Measurements from ENCODE around the gene TUSC2. TPM values are rescaled to one million over a fixed set of nuclear protein-coding genes. Genes with fewer than 3 reads are reported as not detected.
"Not testable (repeated sequence)": the region's sequence is repeated elsewhere in the genome, so short reads cannot be mapped to it uniquely, and the experiment has no call there.

Gene TUSC2
- total RNA-seq, 2 experiments from 2014 or later = 23.1 to 24.7 TPM

DNA sequence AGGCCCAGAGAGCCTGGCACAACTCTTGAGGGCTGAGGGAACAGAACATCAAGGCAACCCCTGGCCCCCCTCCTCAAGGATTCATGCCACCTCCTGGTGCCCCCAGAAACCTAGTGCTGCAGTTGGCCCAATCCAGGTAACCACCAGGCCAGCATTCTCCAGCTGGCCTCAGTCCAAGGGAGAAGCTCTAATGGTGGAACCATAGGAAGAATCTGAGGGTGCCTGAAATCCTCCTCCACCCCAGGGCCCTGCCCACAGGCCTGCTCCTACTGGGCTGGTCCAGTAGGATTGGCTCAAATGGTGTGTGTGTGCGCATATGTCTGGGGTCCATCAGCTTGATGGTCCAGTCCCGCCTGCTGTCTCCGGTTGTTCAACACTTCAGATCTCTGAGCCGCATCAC lies 13.2 kb downstream of the TUSC2 start:
- H3K27ac Mint-ChIP-seq = peak overlapping the region; percentile 69
- no peaks in the 10 kb centered on the region for H3K9me3 Mint-ChIP-seq
- ChIA-PET CTCF (interaction anchor here (1.5 to 2.2 kb wide), 2 partner anchors 10 to 120 kb away, joined by 5 to 7 read pairs; no protein-coding TSS in a partner anchor), POLR2A (interaction anchor here (0.9 to 1.5 kb wide), 4 partner anchors 10 to 120 kb away, joined by 3 to 5 read pairs (median 3); partner anchors contain the start of genes HYAL3 and NAA80)
- Histone ChIP-seq H3K9me3 (ENCODE audit: control insufficient read depth in 1 of 2, insufficient read depth in 1 of 2, low read length in 2 of 2) (no peaks in the 10 kb centered on the region), H3K4me3 (ENCODE audit: low read length) (no peak overlapping the region), H3K4me1 (ENCODE audit: insufficient read depth, low read length) (peaks cover 42% of the 10 kb centered on the region), H3K27me3 (ENCODE audit: control insufficient read depth in 1 of 2, insufficient read depth in 2 of 2, low read length in 2 of 2) (no peaks in the 10 kb centered on the region), H3K36me3 (ENCODE audit: insufficient read depth, low read length) (no peaks in the 10 kb centered on the region), H3K27ac (ENCODE audit: low read depth in 1 of 2, low read length in 2 of 2) (no peak overlapping the region)
- ATAC-seq (ENCODE audit: poor library complexity) = no peak
- no peak overlapping the region for H3K4me3 Mint-ChIP-seq
- intact Hi-C loops (cut with DNase I, micrococcal nuclease) = no loop called here
- TF ChIP-seq, protein P1, sequence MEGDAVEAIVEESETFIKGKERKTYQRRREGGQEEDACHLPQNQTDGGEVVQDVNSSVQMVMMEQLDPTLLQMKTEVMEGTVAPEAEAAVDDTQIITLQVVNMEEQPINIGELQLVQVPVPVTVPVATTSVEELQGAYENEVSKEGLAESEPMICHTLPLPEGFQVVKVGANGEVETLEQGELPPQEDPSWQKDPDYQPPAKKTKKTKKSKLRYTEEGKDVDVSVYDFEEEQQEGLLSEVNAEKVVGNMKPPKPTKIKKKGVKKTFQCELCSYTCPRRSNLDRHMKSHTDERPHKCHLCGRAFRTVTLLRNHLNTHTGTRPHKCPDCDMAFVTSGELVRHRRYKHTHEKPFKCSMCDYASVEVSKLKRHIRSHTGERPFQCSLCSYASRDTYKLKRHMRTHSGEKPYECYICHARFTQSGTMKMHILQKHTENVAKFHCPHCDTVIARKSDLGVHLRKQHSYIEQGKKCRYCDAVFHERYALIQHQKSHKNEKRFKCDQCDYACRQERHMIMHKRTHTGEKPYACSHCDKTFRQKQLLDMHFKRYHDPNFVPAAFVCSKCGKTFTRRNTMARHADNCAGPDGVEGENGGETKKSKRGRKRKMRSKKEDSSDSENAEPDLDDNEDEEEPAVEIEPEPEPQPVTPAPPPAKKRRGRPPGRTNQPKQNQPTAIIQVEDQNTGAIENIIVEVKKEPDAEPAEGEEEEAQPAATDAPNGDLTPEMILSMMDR (IDR thresholded peaks at IDR 0.05) = no peak
- peaks cover 30% of the 10 kb centered on the region for H3K4me1 Mint-ChIP-seq (ENCODE audit: low read depth)
- no peaks in the 10 kb centered on the region for H3K27me3 Mint-ChIP-seq
- H3K36me3 Mint-ChIP-seq (ENCODE audit: low read depth) = no peaks in the 10 kb centered on the region
- DNase-seq = peak in 1 of 14 experiments; percentile 8

DNA sequence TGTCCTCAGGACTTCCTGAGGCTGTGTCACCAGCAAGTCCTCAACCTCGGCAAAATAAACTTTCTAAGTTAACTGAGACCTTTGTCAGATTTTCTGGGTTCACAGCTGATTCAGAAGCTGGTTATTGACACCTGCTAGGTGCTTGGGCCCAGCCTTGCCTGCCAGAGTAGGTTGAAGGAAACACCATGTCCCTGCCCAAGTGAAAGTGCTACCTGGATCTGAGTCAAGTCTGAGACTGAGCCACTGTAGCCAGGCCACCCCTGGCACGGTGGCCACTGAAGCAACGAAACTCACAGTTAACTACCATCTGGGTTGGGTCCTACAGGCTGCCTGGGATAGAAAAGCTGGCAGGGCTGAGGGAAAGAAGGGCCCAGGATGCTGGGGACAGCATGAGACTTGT lies 13.7 kb downstream of the TUSC2 start:
- no peaks in the 10 kb centered on the region for H3K36me3 Mint-ChIP-seq (ENCODE audit: low read depth)
- ChIA-PET CTCF (interaction anchor here (1.3 kb wide), 1 partner anchor 10 kb away, joined by 3 read pairs; no protein-coding TSS in a partner anchor), POLR2A (interaction anchor here (0.9 to 1.5 kb wide), 2 partner anchors 10 to 119 kb away, joined by 3 read pairs; no protein-coding TSS in a partner anchor)
- no peaks in the 10 kb centered on the region for H3K9me3 ChIP-seq (ENCODE audit: control insufficient read depth in 1 of 2, insufficient read depth in 1 of 2, low read length in 2 of 2)
- no peak overlapping the region for H3K27ac Mint-ChIP-seq
- H3K27ac ChIP-seq (ENCODE audit: low read depth in 1 of 2, low read length in 2 of 2) = no peak overlapping the region
- TF ChIP-seq, protein P1 (IDR thresholded peaks at IDR 0.05) = no peak
- no peak overlapping the region for H3K4me3 ChIP-seq (ENCODE audit: low read length)
- peaks cover 37% of the 10 kb centered on the region for H3K4me1 ChIP-seq (ENCODE audit: insufficient read depth, low read length)
- H3K27me3 Mint-ChIP-seq = no peaks in the 10 kb centered on the region
- H3K36me3 ChIP-seq (ENCODE audit: insufficient read depth, low read length) = no peaks in the 10 kb centered on the region
- DNase-seq = no peak
- H3K27me3 ChIP-seq (ENCODE audit: control insufficient read depth in 1 of 2, insufficient read depth in 2 of 2, low read length in 2 of 2) = no peaks in the 10 kb centered on the region
- intact Hi-C loops (cut with DNase I, micrococcal nuclease) = no loop called here
- peaks cover 25% of the 10 kb centered on the region for H3K4me1 Mint-ChIP-seq (ENCODE audit: low read depth)
- no peaks in the 10 kb centered on the region for H3K9me3 Mint-ChIP-seq
- no peak for ATAC-seq (ENCODE audit: poor library complexity)
- H3K4me3 Mint-ChIP-seq = no peak overlapping the region

DNA sequence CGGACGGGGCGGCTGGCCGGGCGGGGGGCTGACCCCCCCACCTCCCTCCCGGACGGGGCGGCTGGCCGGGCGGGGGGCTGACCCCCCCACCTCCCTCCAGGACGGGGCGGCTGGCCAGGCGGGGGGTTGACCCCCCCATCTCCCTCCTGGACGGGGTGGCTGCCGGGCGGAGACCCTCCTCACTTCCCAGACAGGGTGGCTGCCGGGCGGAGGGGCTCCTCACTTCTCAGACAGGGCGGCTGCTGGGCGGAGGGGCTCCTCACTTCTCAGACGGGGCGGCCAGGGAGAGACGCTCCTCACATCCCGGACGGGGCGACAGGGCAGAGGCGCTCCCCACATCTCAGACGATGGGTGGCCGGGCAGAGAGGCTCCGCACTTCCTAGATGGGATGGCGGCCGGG lies 16.0 kb downstream of the TUSC2 start:
- H3K27ac ChIP-seq (ENCODE audit: low read depth in 1 of 2, low read length in 2 of 2); H3K36me3 Mint-ChIP-seq (ENCODE audit: low read depth); H3K9me3 ChIP-seq (ENCODE audit: control insufficient read depth in 1 of 2, insufficient read depth in 1 of 2, low read length in 2 of 2); H3K9me3 Mint-ChIP-seq; POLR2A ChIA-PET; CTCF ChIA-PET; intact Hi-C loops (cut with DNase I, micrococcal nuclease); ATAC-seq (ENCODE audit: poor library complexity); H3K27me3 ChIP-seq (ENCODE audit: control insufficient read depth in 1 of 2, insufficient read depth in 2 of 2, low read length in 2 of 2); DNase-seq; H3K4me3 ChIP-seq (ENCODE audit: low read length); H3K27me3 Mint-ChIP-seq; H3K36me3 ChIP-seq (ENCODE audit: insufficient read depth, low read length); H3K27ac Mint-ChIP-seq; H3K4me3 Mint-ChIP-seq: not testable (repeated sequence)
- H3K4me1 ChIP-seq (ENCODE audit: insufficient read depth, low read length) = peaks cover 16% of the 10 kb centered on the region
- H3K4me1 Mint-ChIP-seq (ENCODE audit: low read depth) = peaks cover 15% of the 10 kb centered on the region

DNA sequence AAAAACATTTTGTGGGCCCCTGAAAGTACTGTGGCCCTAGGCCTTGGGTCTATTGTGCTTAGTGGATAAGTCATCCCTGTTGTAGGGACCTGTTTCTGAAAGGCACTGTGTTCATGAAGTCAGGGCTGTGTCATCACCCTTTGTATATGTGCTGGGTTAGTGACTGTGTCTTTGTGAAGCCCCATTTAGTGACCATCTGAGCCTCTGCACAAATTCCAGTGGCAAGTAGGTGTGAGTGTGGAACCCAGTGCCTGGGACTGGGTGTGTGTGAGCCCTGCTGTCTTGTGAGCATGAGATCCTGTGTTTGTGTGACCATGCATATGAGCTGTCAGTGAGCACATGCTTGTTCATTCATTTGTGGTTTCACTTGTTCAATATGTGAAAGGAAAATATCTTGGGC lies 23.4 kb downstream of the TUSC2 start:
- H3K4me3 ChIP-seq (ENCODE audit: low read length) = no peak overlapping the region
- POLR2A ChIA-PET = interaction anchor here (0.9 kb wide), 1 partner anchor 10 kb away, joined by 3 read pairs; no protein-coding TSS in a partner anchor
- peaks cover 10% of the 10 kb centered on the region for H3K4me1 Mint-ChIP-seq (ENCODE audit: low read depth)
- ATAC-seq (ENCODE audit: poor library complexity) (no peak), DNase-seq (peak in 1 of 14 experiments; percentile 16)
- H3K27me3 Mint-ChIP-seq = no peaks in the 10 kb centered on the region
- intact Hi-C loops (cut with DNase I, micrococcal nuclease) = no loop called here
- peaks cover 11% of the 10 kb centered on the region for H3K4me1 ChIP-seq (ENCODE audit: insufficient read depth, low read length)
- no peak overlapping the region for H3K27ac ChIP-seq (ENCODE audit: low read depth in 1 of 2, low read length in 2 of 2)
- H3K4me3 Mint-ChIP-seq = no peak overlapping the region
- no peaks in the 10 kb centered on the region for H3K36me3 Mint-ChIP-seq (ENCODE audit: low read depth)
- H3K36me3 ChIP-seq (ENCODE audit: insufficient read depth, low read length) = no peaks in the 10 kb centered on the region
- TF ChIP-seq, protein P1 (IDR thresholded peaks at IDR 0.05) = no peak
- CTCF ChIA-PET = no interaction called here
- peaks cover 0 to 8% of the 10 kb centered on the region in 2 experiments for H3K9me3 ChIP-seq (ENCODE audit: control insufficient read depth in 1 of 2, insufficient read depth in 1 of 2, low read length in 2 of 2)
- H3K27ac Mint-ChIP-seq = peak overlapping the region; percentile 40
- no peaks in the 10 kb centered on the region for H3K27me3 ChIP-seq (ENCODE audit: control insufficient read depth in 1 of 2, insufficient read depth in 2 of 2, low read length in 2 of 2)
- no peaks in the 10 kb centered on the region for H3K9me3 Mint-ChIP-seq

Measured in CD4-positive, alpha-beta T cell (primary cell).